ENCODE data around the gene HCFC2.
"Not testable (repeated sequence)": the region's sequence is repeated elsewhere in the genome, so short reads cannot be mapped to it uniquely, and the experiment has no call there.

HCFC2 gene

GRCh38 chr12:104057771-104058197 lies 6.5 kb upstream of the HCFC2 start:
- DNase-seq (ENCODE audit: low read depth, low spot score) = no peak

DNA sequence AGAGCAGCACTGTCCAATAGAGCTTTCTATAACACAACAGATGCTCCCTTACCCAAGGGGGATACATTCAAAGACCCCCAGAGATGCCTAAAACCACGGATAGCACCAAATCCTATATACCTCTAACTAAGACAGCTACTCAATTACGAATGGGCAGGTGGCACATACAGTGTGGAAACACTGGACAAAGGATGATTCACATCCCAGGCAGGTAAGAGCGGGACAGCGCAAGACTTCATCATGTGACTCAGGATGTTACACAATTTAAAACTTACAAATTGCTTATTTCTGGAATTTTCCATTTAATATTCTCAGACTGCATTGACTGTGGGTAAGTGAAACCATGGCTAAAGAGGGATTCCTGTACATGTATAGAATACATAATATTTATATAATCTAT lies 5.5 kb upstream of the HCFC2 start:
- no peak for DNase-seq (ENCODE audit: low read depth, low spot score)

DNA sequence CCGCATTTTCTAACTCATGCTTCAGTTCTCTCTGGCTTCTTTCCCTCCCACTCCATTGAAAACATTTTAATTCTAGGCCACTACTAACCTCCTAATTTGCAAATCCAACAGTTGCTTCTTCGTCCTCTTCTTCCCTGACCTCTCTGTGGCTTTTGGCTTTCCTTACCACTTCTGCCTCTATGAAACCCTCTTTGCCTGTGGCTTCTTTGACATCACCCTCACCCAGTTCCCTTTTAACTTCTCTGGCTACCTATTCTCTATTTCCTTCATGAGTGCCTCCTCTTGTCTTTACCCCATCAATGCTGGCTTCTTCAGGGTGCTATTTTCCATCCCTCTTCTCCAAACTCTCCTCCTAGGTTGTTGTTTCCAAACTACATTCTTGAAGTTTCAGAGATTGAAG lies 4.4 kb upstream of the HCFC2 start:
- no peak for DNase-seq (ENCODE audit: low read depth, low spot score)

DNA sequence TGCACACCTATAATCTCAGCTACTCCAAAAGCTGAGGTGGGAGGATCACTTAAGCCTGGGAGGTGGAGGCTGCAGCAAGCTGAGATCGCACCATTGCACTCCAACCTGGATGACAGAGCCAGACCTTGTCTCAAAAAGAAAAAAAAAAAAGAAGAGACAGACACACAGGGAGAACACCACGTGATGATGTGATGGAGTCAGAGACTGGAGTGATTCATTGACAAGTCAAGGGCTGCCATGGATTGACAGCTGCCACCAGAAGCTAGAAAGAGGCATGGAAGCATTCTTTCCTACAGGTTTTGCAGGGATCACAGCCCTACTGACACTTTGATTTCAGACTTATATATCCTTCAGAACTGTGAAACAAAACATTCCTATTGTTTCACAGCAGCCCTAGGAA lies 3.5 kb upstream of the HCFC2 start:
- no peak for DNase-seq (ENCODE audit: low read depth, low spot score)

GRCh38 chr12:104063712-104064030 lies 660 bp upstream of the HCFC2 start:
- DNase-seq (ENCODE audit: low read depth, low spot score) = no peak

DNA sequence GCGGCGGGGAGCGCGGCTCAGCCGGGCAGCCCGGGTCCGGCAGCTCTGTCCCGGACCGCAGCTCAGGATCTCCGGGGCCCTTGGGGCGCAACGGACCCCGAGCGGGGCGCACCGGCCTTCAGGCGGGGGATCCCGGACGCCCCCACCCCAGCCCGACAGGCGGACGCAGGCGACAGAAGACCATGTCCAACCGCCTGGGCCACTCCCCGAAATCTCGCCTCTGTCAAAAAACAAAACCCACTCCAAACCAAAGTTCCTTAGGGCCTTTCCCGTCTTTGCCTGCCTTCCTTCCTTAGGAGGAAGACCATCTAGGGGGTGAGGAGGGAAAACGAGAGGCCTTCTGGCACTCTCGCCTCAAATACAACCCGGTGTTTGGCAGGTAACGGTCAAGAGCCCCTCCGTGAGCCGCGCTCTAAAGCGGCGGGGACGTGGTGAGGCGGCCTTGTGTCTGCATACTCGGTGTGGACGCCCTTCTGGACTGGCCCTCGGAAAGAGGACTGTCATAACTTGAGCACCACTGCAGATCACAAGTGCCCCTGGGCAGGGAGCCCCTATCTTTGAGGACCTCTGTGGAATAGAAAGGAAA lies 604 bp downstream of the HCFC2 start:
- DNase-seq (ENCODE audit: low read depth, low spot score) = no peak

- no peak for DNase-seq (ENCODE audit: low read depth, low spot score)
These were observed 7.8 kb downstream of the HCFC2 start for GRCh38 chr12:104072099-104072498.

DNA sequence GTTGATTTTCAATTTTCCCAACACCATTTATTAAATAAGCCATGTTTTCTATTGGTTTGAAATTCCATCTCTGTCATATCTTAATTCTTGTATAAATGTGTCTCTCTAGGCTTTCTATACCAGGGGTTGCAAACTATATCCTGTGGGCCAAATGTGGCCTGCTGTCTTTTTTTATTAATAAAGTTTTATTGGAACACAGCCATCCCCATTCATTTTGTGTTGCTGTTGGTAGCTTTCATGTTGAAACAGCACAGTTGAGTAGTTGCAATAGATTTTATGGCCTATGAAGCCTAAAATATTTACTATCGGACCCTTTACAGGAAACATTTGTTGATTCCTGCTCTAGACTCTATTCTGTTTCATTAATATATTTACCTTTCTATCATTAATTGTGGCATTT lies 9.4 kb downstream of the HCFC2 start:
- no peak for DNase-seq (ENCODE audit: low read depth, low spot score)

- no peak for DNase-seq (ENCODE audit: low read depth, low spot score)
These were observed 14.7 kb downstream of the HCFC2 start for GRCh38 chr12:104079024-104079423.

DNA sequence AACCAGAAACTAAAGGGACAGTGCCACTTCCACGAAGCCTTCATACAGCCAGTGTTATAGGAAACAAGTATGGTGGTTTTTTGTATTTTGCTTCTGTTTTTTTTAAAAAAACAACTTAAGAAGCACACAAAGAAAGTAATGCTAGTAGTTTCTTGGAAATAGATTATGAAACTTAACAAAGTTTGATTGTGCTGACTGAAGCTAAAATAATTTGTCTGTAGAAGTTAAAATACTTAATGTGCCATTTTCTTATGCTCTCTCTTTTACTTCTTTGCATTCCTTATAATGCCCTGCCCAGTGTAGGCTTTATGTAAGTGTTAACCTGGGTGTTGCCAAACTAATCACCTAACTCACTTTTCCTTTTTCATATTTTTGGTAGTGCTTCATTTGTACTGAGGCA lies 16.4 kb downstream of the HCFC2 start:
- no peak for DNase-seq (ENCODE audit: low read depth, low spot score)

DNA sequence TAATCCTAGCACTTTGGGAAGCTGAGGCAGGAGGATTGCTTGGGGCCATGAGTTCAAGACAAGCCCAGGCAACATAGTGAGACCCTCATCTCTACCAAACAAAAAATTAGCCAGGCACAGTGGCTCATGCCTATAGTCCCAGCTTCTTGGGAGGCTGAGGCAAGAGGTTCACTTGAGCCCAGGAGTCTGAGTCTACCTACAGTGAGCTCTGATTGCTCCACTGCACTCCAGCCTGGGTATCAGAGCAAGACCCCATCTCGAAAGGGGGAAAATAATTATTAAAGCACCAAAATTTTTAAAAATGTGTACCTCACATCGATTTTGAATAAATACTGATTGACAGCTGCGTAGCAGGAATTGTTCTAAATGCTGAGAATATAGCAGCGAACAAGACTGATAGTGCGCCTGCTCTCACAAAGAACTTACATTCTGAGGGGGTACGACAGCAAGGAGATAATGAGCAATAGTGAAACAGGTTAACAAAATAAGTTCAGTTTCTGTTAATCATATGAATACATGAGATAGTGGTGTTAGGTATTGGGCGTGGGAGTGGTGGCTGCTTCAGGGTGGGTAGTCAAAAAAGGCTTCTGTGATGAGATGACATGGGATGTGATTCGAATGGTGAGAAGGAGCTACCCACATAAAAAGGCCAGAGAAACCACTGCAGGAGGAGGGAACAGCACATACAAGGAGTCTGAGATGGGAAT lies 19.6 kb downstream of the HCFC2 start:
- no peak for DNase-seq (ENCODE audit: low read depth, low spot score)

DNA sequence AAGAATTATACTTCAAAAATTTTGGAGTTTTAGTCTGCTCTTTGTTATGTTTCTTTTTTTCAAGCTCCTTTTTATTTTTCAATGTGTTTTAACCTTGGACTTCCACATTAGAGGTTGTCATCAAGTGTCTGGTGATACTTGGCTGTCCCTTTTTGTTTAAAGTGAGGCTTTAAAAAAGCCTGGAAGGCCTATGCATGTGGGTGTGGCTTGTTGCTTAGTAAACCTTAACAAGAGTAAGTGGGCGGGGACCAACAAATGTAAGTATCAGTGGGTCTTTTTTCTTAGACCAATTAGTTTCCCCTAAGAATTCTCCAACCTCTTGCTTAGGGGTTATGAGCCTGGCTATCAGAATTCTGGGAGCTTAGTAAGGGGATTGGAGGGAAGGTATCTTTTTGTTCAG lies 26.4 kb downstream of the HCFC2 start:
- no peak for DNase-seq (ENCODE audit: low read depth, low spot score)

GRCh38 chr12:104091136-104091535 lies 26.8 kb downstream of the HCFC2 start:
- no peak for DNase-seq (ENCODE audit: low read depth, low spot score)

- DNase-seq (ENCODE audit: low read depth, low spot score) = no peak
These were observed 30.0 kb downstream of the HCFC2 start for GRCh38 chr12:104094284-104094683.

- DNase-seq (ENCODE audit: low read depth, low spot score) = no peak
These were observed 31.0 kb downstream of the HCFC2 start for GRCh38 chr12:104095289-104095688.

GRCh38 chr12:104097954-104098353 lies 33.6 kb downstream of the HCFC2 start:
- DNase-seq (ENCODE audit: low read depth, low spot score) = no peak

DNA sequence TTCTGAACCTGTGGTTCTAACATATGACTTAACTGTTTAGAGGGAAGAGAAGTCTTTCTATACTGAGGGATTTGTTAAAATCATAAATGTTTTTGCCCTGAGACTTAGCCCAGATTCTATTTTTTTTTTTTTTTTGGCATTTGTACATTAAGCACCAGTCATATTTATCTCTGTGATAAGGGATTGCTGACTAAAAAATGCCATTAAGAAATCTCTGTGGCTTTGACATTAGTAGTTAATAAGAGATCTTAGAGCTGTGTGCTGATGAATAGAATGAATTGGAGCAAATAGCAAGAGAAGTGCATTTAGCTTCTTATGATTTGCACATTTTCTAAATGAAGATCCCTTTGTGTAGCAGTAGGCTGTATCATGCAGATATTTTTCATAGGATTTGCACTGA lies 41.1 kb downstream of the HCFC2 start:
- no peak for DNase-seq (ENCODE audit: low read depth, low spot score)

DNA sequence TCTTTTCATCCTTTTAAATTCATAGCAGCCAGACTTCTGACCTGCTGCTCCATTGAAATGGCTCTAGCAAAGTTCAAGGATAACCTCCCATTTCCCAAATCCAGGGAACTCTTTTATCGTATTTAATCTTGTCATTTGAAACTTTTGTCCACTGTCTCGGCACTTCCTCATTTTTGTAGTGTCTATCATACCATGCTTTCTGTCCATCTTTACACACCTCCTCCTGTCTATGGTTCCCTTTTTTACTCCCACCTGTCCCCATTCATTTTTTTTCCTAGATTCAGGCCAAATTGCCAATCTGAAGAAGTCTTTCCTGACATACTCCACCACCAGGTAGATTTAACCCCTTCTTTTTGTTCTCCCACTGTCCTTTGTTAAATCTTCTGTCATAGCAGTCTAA lies 42.6 kb downstream of the HCFC2 start:
- no peak for DNase-seq (ENCODE audit: low read depth, low spot score)

DNA sequence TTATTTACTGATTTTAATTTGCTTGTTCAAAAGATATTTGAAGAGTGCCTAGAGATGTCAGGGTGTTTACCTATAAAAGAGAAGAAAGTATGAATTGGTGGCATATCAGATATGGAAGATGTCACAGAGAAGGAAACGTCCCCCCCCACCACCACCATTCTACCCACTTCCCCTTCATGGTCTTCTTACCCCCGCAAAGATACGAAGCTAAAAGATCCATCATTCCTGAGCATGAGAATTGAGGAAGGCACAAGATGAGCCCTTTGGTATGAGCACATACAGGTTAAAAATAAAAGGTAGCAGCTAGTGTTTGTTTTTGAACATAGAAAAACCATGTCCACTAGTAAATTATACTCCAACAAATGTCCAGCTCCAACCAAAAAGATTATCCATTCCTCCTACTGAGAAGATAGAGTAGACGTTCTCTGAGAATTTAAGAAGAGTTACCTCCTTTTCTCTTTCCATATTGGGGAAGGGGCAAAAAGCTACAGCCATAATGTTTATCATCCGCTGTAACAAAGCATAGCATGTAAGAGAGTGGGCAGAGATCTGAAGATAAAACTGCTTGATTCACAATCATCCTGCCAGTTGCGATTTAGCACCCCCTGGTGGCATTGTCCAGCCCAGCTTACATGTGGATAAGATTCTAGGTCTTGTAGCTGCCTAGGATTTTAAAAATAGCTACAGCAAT lies 44.6 kb downstream of the HCFC2 start:
- DNase-seq (ENCODE audit: low read depth, low spot score) = peak; percentile 75

GRCh38 chr12:104109446-104110271 lies 45.3 kb downstream of the HCFC2 start:
- DNase-seq (ENCODE audit: low read depth, low spot score) = no peak

- not testable (repeated sequence) for DNase-seq (ENCODE audit: low read depth, low spot score)
These were observed 50.7 kb downstream of the HCFC2 start for GRCh38 chr12:104114834-104115586.

DNA sequence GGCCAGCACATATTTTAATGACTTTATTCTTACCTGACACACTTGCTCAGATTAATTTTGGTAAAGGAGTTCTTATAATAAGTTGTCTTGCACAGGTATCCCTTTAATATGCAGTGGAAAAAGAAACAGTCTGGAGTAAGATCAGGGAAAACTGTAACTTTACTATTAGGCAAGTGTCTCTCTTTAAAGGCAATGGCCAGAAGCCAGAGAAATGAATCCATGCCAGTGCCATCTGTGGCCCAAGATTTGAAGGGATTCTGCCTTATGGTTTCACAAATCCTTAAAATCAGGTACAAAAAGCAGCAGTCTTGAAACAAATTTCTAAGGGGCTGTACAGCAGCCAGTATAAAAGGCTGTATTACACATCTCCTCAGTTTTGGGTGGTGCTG lies 51.2 kb downstream of the HCFC2 start:
- no peak for DNase-seq (ENCODE audit: low read depth, low spot score)

Data from activated CD4-positive, CD25-positive, alpha-beta regulatory T cell treated with anti-CD3 and anti-CD28 coated beads, Interleukin-2, amount 50 U/mL, for 16 hours (primary cell).